ENCODE data around the gene UBE2G2. TPM values are rescaled to one million over a fixed set of nuclear protein-coding genes. Genes with fewer than 3 reads are reported as not detected.

The UBE2G2 gene
- total RNA-seq, 1 experiment from 2014 or later: 121 TPM

- H3K4me3 Mint-ChIP-seq: no peak overlapping the region
- Histone ChIP-seq H2BK20ac (ENCODE audit: low read depth, low read length, poor library complexity, severe bottlenecking) (no peak overlapping the region), H3K79me2 (ENCODE audit: insufficient read depth, low read length) (no peaks in the 10 kb centered on the region), H3K4me1 (ENCODE audit: insufficient read depth, low read length) (0 out of 2 replicates have a peak, but pooled peaks cover 2% of the 10 kb centered on the region), H2BK15ac (ENCODE audit: low read depth, low read length) (no peak overlapping the region), H3K27ac (ENCODE audit: insufficient read length, low read depth, low read length) (no peak overlapping the region), H3K18ac (ENCODE audit: insufficient read length, low read depth, low read length) (no peak overlapping the region), H4K5ac (ENCODE audit: insufficient read length, low read depth, low read length) (no peak overlapping the region), H3K79me1 (ENCODE audit: insufficient read depth, low read depth, low read length, poor library complexity, severe bottlenecking) (no peaks in the 10 kb centered on the region), H2BK12ac (ENCODE audit: insufficient read length, low read depth, low read length) (no peak overlapping the region), H3K23me2 (ENCODE audit: insufficient read length, low read depth, low read length, poor library complexity, severe bottlenecking) (no peaks in the 10 kb centered on the region), H3K27me3 (ENCODE audit: insufficient read depth, low read length) (no peaks in the 10 kb centered on the region), H2BK5ac (ENCODE audit: insufficient read length, low read length) (no peak overlapping the region), H2BK120ac (ENCODE audit: low read depth, low read length, poor library complexity, severe bottlenecking) (no peak overlapping the region), H3K9ac (ENCODE audit: extremely low read depth, insufficient read length, low read length) (no peak overlapping the region), H2AFZ (ENCODE audit: low read length) (no peak overlapping the region), H3K56ac (ENCODE audit: insufficient read length, low read depth, low read length) (no peak overlapping the region), H4K91ac (ENCODE audit: insufficient read length, low read depth, low read length) (no peak overlapping the region), H4K8ac (replicated peaks; ENCODE audit: insufficient read length, low read depth, low read length) (no peak overlapping the region), H3K4ac (ENCODE audit: low read depth, low read length) (no peak overlapping the region), H2AK5ac (ENCODE audit: insufficient read length, low read length) (no peak overlapping the region), H4K20me1 (ENCODE audit: control insufficient read depth, insufficient read depth, insufficient read length) (no peaks in the 10 kb centered on the region), H3K9me3 (ENCODE audit: control insufficient read depth, low read depth, low read length) (no peaks in the 10 kb centered on the region), H3T11ph (ENCODE audit: low read length) (no peak overlapping the region), H3K14ac (ENCODE audit: insufficient read depth, low read length) (no peak overlapping the region), H3K4me2 (ENCODE audit: insufficient read depth, insufficient read length, low read length) (no peak overlapping the region), H3K23ac (ENCODE audit: insufficient read length, low read depth, low read length) (no peak overlapping the region)
- DNase-seq: no peak
- H3K36me3 Mint-ChIP-seq (ENCODE audit: insufficient read depth in 1 of 3, low read depth in 3 of 3): no peaks in the 10 kb centered on the region
- no peaks in the 10 kb centered on the region for H3K9me3 Mint-ChIP-seq
- peak overlapping the region in 1 of 3 experiments; percentile 97; a peak in 2 of 7 replicates for H3K27ac Mint-ChIP-seq
- H3K4me1 Mint-ChIP-seq: peaks cover 13 to 21% of the 10 kb centered on the region in 2 experiments
- no peak for TF ChIP-seq CTCF (conservative IDR thresholded peaks at IDR 0.05)
- peaks cover 3% of the 10 kb centered on the region; the same call in 1 of the 2 replicates for H3K27me3 Mint-ChIP-seq (ENCODE audit: low read depth)
- WGBS (ENCODE audit: extremely low coverage, insufficient read length, low lambda C conversion rate): no CpG with 5 or more reads among the region's 10 CpGs
These were observed 40.5 kb upstream of the UBE2G2 start for GRCh38 chr21:44842087-44842486.

Data from H9 (cell line).